Progenitor cell of endocrine pancreas (in vitro differentiated cells): ENCODE results near the gene FOXD2. TPM values are rescaled to one million over a fixed set of nuclear protein-coding genes. Genes with fewer than 3 reads are reported as not detected.

Source experiments
- DNase-seq: peaks from one replicate; pipeline ENCODE4 v3.0.0; 2021; ENCODE audit warnings: low spot score; ENCODE audit not compliant: unreplicated experiment
- H3K27ac Mint-ChIP-seq: 2 replicates; pipeline ENCODE4 v1.8.0; 2021; ENCODE audit warnings: mild to moderate bottlenecking, moderate library complexity, mixed read lengths
- H3K27me3 Mint-ChIP-seq: 2 replicates; pipeline ENCODE4 v1.8.0; 2021; ENCODE audit warnings: mixed read lengths
- H3K36me3 Mint-ChIP-seq: 2 replicates; pipeline ENCODE4 v1.8.0; 2022; ENCODE audit warnings: mixed read lengths; ENCODE audit not compliant: insufficient read depth
- H3K4me1 Mint-ChIP-seq: 2 replicates; pipeline ENCODE4 v1.8.0; 2021; ENCODE audit warnings: low read depth, mixed read lengths
- H3K4me3 Mint-ChIP-seq: 2 replicates; pipeline ENCODE4 v1.8.0; 2021; ENCODE audit warnings: low read depth, mild to moderate bottlenecking, moderate library complexity, mixed read lengths
- H3K9me3 Mint-ChIP-seq: 2 replicates; pipeline ENCODE4 v1.8.0; 2021; ENCODE audit warnings: low read depth, mixed read lengths
- CTCF ChIP-seq: fragments of 200-600 bp; sonication (generic); IDR thresholded peaks from one replicate; pipeline ENCODE4 v1.5.0; 2021; ENCODE audit warnings: antibody characterized with exemption, mild to moderate bottlenecking; ENCODE audit not compliant: unreplicated experiment
- total RNA-seq: library from RNA; stranded (reverse); gene quantifications from 2 replicates; pipeline ENCODE4 v1.2.1, GENCODE V29; 2021

FOXD2 gene
- total RNA-seq, 1 donor from 2014 or later, result 0.05 TPM

DNA sequence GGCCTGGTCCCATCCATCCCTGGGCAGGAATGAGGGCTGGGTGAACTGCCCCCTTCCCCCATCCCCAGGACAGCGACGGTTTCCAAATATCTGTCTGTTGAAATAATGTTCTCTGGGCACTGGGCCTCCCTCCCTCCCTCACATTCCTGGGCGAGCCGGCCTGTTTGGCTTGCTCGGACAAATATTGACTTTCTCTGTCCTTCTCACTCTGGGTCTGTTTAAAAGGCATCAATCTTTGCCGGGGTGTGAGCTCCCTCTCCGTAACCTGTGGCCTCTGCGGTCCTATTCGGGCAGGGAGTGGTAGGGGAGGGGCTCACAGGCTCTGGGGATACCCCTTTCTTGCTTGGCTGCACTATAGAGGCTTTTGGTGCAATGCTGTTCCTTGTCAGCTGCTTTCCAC is 40.2 kb downstream of the FOXD2 start:
- H3K9me3 Mint-ChIP-seq, result peaks cover 2% of the 10 kb centered on the region
- H3K4me1 Mint-ChIP-seq, result peaks cover 38% of the 10 kb centered on the region
- H3K4me3 Mint-ChIP-seq, result peak overlapping the region; percentile 35
- peak overlapping the region; percentile 97 for H3K27ac Mint-ChIP-seq
- TF ChIP-seq CTCF, result no peak
- H3K36me3 Mint-ChIP-seq, result no peaks in the 10 kb centered on the region
- peak; percentile 67 for DNase-seq
- H3K27me3 Mint-ChIP-seq, result peaks cover 57% of the 10 kb centered on the region

DNA sequence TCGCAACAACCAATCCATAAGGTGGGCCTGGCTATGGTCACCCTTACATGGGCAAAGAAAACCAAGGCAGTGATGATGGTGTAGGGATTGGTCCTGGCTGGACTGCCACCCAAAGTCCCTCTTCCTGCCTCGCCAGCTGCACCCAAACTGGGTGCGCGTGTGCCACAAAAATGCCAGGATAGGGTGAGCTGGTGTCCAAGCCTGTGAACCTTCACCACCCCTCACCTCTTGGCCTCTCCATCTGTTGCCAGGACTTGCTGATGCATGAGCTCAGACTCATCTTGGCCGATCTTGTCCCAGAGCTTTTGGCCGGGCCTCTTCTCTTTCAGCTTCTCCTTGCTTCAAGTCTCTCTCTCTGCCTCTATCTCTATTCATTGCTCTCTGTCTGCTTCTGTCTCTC is 41.8 kb downstream of the FOXD2 start:
- Mint-ChIP-seq H3K4me3 (no peak overlapping the region), H3K27ac (no peak overlapping the region), H3K4me1 (peaks cover 35% of the 10 kb centered on the region), H3K9me3 (peaks cover 2% of the 10 kb centered on the region), H3K27me3 (peaks cover 60% of the 10 kb centered on the region), H3K36me3 (no peaks in the 10 kb centered on the region)
- no peak for DNase-seq
- no peak for TF ChIP-seq CTCF

DNA sequence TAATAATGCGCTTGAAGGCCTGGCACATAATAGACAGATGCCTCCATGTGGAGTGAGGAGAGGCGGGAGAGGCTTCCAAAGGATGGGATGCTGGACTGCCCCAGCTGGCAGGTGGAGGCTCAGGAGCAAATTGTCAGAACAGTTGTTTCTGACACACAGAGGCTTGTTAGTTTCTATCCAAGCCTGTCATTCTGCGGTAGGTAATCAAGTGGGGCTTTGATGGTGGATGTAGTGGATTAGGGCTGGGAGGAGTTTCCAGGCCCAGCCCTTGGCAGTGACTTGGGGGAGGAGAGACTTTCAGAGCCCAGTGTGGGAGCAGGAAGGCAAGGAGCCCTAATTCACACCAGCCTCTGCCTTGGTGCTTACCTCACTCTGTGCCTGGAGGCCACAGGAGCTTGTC is 44.1 kb downstream of the FOXD2 start:
- no peak for DNase-seq
- Mint-ChIP-seq H3K4me3 (no peak overlapping the region), H3K27ac (no peak overlapping the region), H3K9me3 (peaks cover 2% of the 10 kb centered on the region), H3K4me1 (peaks cover 30% of the 10 kb centered on the region), H3K27me3 (peaks cover 56% of the 10 kb centered on the region), H3K36me3 (no peaks in the 10 kb centered on the region)
- no peak for TF ChIP-seq CTCF

- H3K4me1 Mint-ChIP-seq, result peaks cover 24% of the 10 kb centered on the region
- H3K27me3 Mint-ChIP-seq, result peaks cover 56% of the 10 kb centered on the region
- DNase-seq, result no peak
- no peak overlapping the region for H3K27ac Mint-ChIP-seq
- no peaks in the 10 kb centered on the region for H3K9me3 Mint-ChIP-seq
- no peak overlapping the region for H3K4me3 Mint-ChIP-seq
- no peak for TF ChIP-seq CTCF
- H3K36me3 Mint-ChIP-seq, result no peaks in the 10 kb centered on the region
Measured at GRCh38 chr1:47482786-47483185, 44.9 kb downstream of the FOXD2 start.

DNA sequence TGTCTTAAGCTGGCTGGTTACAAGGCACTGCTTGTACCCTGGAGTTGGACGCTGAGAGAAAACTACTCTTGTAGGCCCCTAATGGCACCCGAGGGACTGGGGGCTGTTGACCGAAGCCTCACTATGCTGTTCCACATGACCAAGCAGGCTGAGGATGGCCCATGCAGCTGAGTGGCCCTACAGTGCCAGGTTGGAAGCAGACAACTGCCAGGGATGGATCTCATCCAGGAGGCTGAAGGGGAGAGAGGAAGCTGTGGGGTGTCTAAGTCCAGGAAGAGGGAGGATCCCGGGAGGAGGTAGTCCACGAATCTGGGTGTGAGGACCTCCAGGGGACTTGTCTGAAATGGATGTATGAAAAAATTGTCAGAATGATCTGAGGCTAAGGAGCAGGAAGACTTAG is 45.8 kb downstream of the FOXD2 start:
- DNase-seq, result no peak
- H3K36me3 Mint-ChIP-seq, result no peaks in the 10 kb centered on the region
- TF ChIP-seq CTCF, result no peak
- no peak overlapping the region for H3K4me3 Mint-ChIP-seq
- H3K27ac Mint-ChIP-seq, result no peak overlapping the region
- H3K27me3 Mint-ChIP-seq, result peaks cover 56% of the 10 kb centered on the region
- H3K4me1 Mint-ChIP-seq, result peaks cover 15% of the 10 kb centered on the region
- no peaks in the 10 kb centered on the region for H3K9me3 Mint-ChIP-seq
